Measurements from ENCODE around the gene LRRC9. TPM values are rescaled to one million over a fixed set of nuclear protein-coding genes. Genes with fewer than 3 reads are reported as not detected.

LRRC9 gene
- total and polyA plus RNA-seq, 7 donors: not detected

GRCh38 chr14:59905188-59905587 is 14.8 kb upstream of the LRRC9 start:
- intact Hi-C loops (cut with DNase I): no loop called here
- Histone ChIP-seq H3K4me1 (no peaks in the 10 kb centered on the region), H3K9me3 (peaks cover 0 to 6% (median 0%) of the 10 kb centered on the region in 4 donors), H3K36me3 (no peaks in the 10 kb centered on the region), H3K4me3 (no peak overlapping the region), H3K27me3 (no peaks in the 10 kb centered on the region), H3K27ac (no peak overlapping the region)
- no peak for TF ChIP-seq POLR2A (IDR thresholded peaks at IDR 0.05)
- TF ChIP-seq CTCF (IDR thresholded peaks at IDR 0.05): no peak
- no peak for TF ChIP-seq EP300 (IDR thresholded peaks at IDR 0.05)
- no peak for TF ChIP-seq POLR2AphosphoS5 (IDR thresholded peaks at IDR 0.05)
- no peak for DNase-seq
- WGBS, 2 donors: 79 to 81% methylated on average over 2 of the region's 2 CpGs

GRCh38 chr14:59912443-59912842 is 7.5 kb upstream of the LRRC9 start:
- H3K27me3 ChIP-seq: peaks cover 0 to 12% (median 0%) of the 10 kb centered on the region in 3 donors
- intact Hi-C loops (cut with DNase I): no loop called here
- H3K9me3 ChIP-seq: no peaks in the 10 kb centered on the region
- H3K4me3 ChIP-seq: no peak overlapping the region
- no peak for DNase-seq
- H3K4me1 ChIP-seq: no peaks in the 10 kb centered on the region
- 87 to 91% methylated on average over 2 of the region's 2 CpGs for WGBS, 2 donors
- no peak for TF ChIP-seq POLR2AphosphoS5 (IDR thresholded peaks at IDR 0.05)
- TF ChIP-seq CTCF (IDR thresholded peaks at IDR 0.05): no peak
- no peak for TF ChIP-seq EP300 (IDR thresholded peaks at IDR 0.05)
- TF ChIP-seq POLR2A (IDR thresholded peaks at IDR 0.05): no peak
- no peaks in the 10 kb centered on the region for H3K36me3 ChIP-seq
- H3K27ac ChIP-seq: no peak overlapping the region

GRCh38 chr14:59913187-59913586 is 6.8 kb upstream of the LRRC9 start:
- H3K27ac ChIP-seq: no peak overlapping the region
- H3K9me3 ChIP-seq: no peaks in the 10 kb centered on the region
- TF ChIP-seq CTCF (IDR thresholded peaks at IDR 0.05) (no peak), POLR2A (IDR thresholded peaks at IDR 0.05) (no peak), EP300 (IDR thresholded peaks at IDR 0.05) (no peak), POLR2AphosphoS5 (IDR thresholded peaks at IDR 0.05) (no peak)
- intact Hi-C loops (cut with DNase I): no loop called here
- no peaks in the 10 kb centered on the region for H3K4me1 ChIP-seq
- peaks cover 0 to 20% (median 0%) of the 10 kb centered on the region in 3 donors for H3K27me3 ChIP-seq
- WGBS, 2 donors: 17 to 60% methylated on average over 1 of the region's 1 CpG
- no peak overlapping the region for H3K4me3 ChIP-seq
- DNase-seq: no peak
- H3K36me3 ChIP-seq: no peaks in the 10 kb centered on the region

- 1 to 2% methylated on average over 18 of the region's 18 CpGs for WGBS, 2 donors
- peaks cover 9 to 42% (median 13%) of the 10 kb centered on the region in 3 donors for H3K27me3 ChIP-seq
- no peaks in the 10 kb centered on the region for H3K36me3 ChIP-seq
- H3K9me3 ChIP-seq: no peaks in the 10 kb centered on the region
- no peak overlapping the region for H3K27ac ChIP-seq
- peaks cover 0 to 15% (median 14%) of the 10 kb centered on the region in 4 donors for H3K4me1 ChIP-seq
- H3K4me3 ChIP-seq: peak overlapping the region; percentile 20 to 40 (median 32)
- TF ChIP-seq CTCF (IDR thresholded peaks at IDR 0.05) (peak in 1 of 4 experiments; percentile 24), EP300 (IDR thresholded peaks at IDR 0.05) (no peak), POLR2A (IDR thresholded peaks at IDR 0.05) (no peak), POLR2AphosphoS5 (IDR thresholded peaks at IDR 0.05) (no peak)
- intact Hi-C loops (cut with DNase I): no loop called here
- DNase-seq: no peak
Observed at GRCh38 chr14:59918824-59919569, 947 bp upstream of the LRRC9 start.

- no peak for TF ChIP-seq POLR2A (IDR thresholded peaks at IDR 0.05)
- TF ChIP-seq POLR2AphosphoS5 (IDR thresholded peaks at IDR 0.05): no peak
- no peak for TF ChIP-seq CTCF (IDR thresholded peaks at IDR 0.05)
- TF ChIP-seq EP300 (IDR thresholded peaks at IDR 0.05): no peak
- intact Hi-C loops (cut with DNase I): no loop called here
- Histone ChIP-seq H3K4me3 (no peak overlapping the region), H3K4me1 (peaks cover 0 to 15% (median 14%) of the 10 kb centered on the region in 4 donors), H3K36me3 (no peaks in the 10 kb centered on the region), H3K27ac (no peak overlapping the region), H3K27me3 (peaks cover 9 to 42% (median 13%) of the 10 kb centered on the region in 3 donors), H3K9me3 (no peaks in the 10 kb centered on the region)
- no peak for DNase-seq
- WGBS, 2 donors: 16 to 60% methylated on average over 1 of the region's 1 CpG
Observed at GRCh38 chr14:59920378-59920683, 387 bp downstream of the LRRC9 start.
